Stomach (tissue), 4 donors: ENCODE results near the gene MYL3.

Experiments used
- EP300 ChIP-seq: sonication (generic); formaldehyde crosslinking; IDR thresholded peaks from one replicate; pipeline ENCODE4 v1.6.1; 2017; ENCODE audit warnings: antibody characterized with exemption
- POLR2A ChIP-seq, 4 donors: fragments of 450-650 bp; IDR thresholded peaks; one replicate each; pipeline ENCODE4 v1.6.1; 2016; ENCODE audit warnings: antibody characterized with exemption in 4 of 4, control low read depth in 2 of 4, mild to moderate bottlenecking in 1 of 4, moderate library complexity in 1 of 4
- POLR2AphosphoS5 ChIP-seq, 3 donors: sonication (generic); formaldehyde crosslinking; IDR thresholded peaks; one replicate each; pipeline ENCODE4 v1.6.1; 2016; ENCODE audit warnings: antibody characterized with exemption in 3 of 3
- TF ChIP-seq, protein P1 (sequence below), 7 experiments: fragments of 450-650 bp in 4 of 7; fragments of 200-600 bp in 3 of 7; sonication (generic) in 3 of 7; IDR thresholded peaks; one replicate each; pipeline ENCODE4 v1.5.1; 2016 to 2019; ENCODE audit warnings: antibody characterized with exemption in 7 of 7, control low read depth in 2 of 7, mild to moderate bottlenecking in 1 of 7

DNA sequence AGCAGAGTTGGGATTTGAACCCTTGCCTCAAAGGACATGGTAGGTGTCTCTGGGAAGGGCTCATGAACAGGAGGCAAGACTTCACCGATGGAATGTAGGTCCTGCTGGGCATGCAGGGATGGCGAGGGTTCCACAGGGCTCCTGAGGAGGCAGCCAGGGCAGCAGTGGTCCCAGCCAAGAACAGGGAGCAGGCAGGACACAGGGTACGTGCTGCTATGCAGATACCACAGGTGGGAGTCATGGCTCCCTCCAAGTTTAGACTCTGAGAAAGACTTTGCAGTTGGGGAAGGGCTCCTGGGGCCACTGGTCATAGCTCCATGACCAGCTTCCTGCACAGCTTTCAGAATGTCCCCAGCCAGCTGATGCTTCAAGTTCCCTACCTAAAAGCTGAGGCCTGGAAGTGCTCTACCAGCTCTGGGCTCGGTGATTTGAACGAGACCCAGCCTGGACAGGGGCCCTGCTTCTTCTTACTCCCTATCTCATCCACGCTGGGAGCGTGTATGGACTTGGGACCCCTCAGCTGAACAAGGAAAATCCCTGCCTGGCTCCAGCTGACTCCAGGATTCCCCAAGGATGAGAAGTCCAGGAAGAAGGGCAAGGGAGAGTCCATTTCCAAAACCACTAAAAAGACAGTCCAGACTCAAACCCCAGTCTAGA, 747 bp downstream of the MYL3 start:
- TF ChIP-seq, protein P1, sequence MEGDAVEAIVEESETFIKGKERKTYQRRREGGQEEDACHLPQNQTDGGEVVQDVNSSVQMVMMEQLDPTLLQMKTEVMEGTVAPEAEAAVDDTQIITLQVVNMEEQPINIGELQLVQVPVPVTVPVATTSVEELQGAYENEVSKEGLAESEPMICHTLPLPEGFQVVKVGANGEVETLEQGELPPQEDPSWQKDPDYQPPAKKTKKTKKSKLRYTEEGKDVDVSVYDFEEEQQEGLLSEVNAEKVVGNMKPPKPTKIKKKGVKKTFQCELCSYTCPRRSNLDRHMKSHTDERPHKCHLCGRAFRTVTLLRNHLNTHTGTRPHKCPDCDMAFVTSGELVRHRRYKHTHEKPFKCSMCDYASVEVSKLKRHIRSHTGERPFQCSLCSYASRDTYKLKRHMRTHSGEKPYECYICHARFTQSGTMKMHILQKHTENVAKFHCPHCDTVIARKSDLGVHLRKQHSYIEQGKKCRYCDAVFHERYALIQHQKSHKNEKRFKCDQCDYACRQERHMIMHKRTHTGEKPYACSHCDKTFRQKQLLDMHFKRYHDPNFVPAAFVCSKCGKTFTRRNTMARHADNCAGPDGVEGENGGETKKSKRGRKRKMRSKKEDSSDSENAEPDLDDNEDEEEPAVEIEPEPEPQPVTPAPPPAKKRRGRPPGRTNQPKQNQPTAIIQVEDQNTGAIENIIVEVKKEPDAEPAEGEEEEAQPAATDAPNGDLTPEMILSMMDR (IDR thresholded peaks at IDR 0.05) = no peak
- no peak for TF ChIP-seq POLR2A (IDR thresholded peaks at IDR 0.05)
- no peak for TF ChIP-seq EP300
- TF ChIP-seq POLR2AphosphoS5 (IDR thresholded peaks at IDR 0.05) = no peak
